Measurements from ENCODE around the gene SYT7. TPM values are rescaled to one million over a fixed set of nuclear protein-coding genes. Genes with fewer than 3 reads are reported as not detected.

SYT7 gene
- polyA plus RNA-seq, 1 experiment, result 0.04 TPM

GRCh38 chr11:61598374-61598773 lies 17.5 kb upstream of the SYT7 start:
- Histone ChIP-seq H3K4me3 (ENCODE audit: low read depth, low read length) (no peak overlapping the region), H3K27me3 (ENCODE audit: control insufficient read depth, insufficient read depth, low read length) (peaks cover 19% of the 10 kb centered on the region), H3K36me3 (ENCODE audit: control insufficient read depth, insufficient read depth, low read length) (no peaks in the 10 kb centered on the region)
- ChIA-PET POLR2A (no interaction called here), CTCF (interaction anchor here (0.9 to 1.8 kb wide), 3 partner anchors 8 to 82 kb away, joined by 4 to 9 read pairs (median 4); no protein-coding TSS in a partner anchor)
- no peak for DNase-seq (ENCODE audit: low read depth)
- TF ChIP-seq CTCF (IDR thresholded peaks at IDR 0.05; ENCODE audit: insufficient read depth, low read depth, low read length), result no peak

GRCh38 chr11:61596990-61597389 lies 16.1 kb upstream of the SYT7 start:
- H3K27me3 ChIP-seq (ENCODE audit: control insufficient read depth, insufficient read depth, low read length), result peaks cover 20% of the 10 kb centered on the region
- no peak for TF ChIP-seq CTCF (IDR thresholded peaks at IDR 0.05; ENCODE audit: insufficient read depth, low read depth, low read length)
- no peak for DNase-seq (ENCODE audit: low read depth)
- no peaks in the 10 kb centered on the region for H3K36me3 ChIP-seq (ENCODE audit: control insufficient read depth, insufficient read depth, low read length)
- H3K4me3 ChIP-seq (ENCODE audit: low read depth, low read length), result no peak overlapping the region
- CTCF ChIA-PET, result interaction anchor here (1.0 to 3.1 kb wide), 3 partner anchors 10 to 81 kb away, joined by 3 to 9 read pairs (median 5); no protein-coding TSS in a partner anchor
- POLR2A ChIA-PET, result no interaction called here

GRCh38 chr11:61596542-61596941 lies 15.7 kb upstream of the SYT7 start:
- ChIA-PET CTCF (interaction anchor here (1.0 to 3.1 kb wide), 3 partner anchors 10 to 80 kb away, joined by 3 to 9 read pairs (median 5); no protein-coding TSS in a partner anchor), POLR2A (no interaction called here)
- Histone ChIP-seq H3K36me3 (ENCODE audit: control insufficient read depth, insufficient read depth, low read length) (no peaks in the 10 kb centered on the region), H3K27me3 (ENCODE audit: control insufficient read depth, insufficient read depth, low read length) (peaks cover 25% of the 10 kb centered on the region), H3K4me3 (ENCODE audit: low read depth, low read length) (no peak overlapping the region)
- no peak for TF ChIP-seq CTCF (IDR thresholded peaks at IDR 0.05; ENCODE audit: insufficient read depth, low read depth, low read length)
- DNase-seq (ENCODE audit: low read depth), result no peak

GRCh38 chr11:61594907-61595257 lies 14.0 kb upstream of the SYT7 start:
- TF ChIP-seq CTCF (IDR thresholded peaks at IDR 0.05; ENCODE audit: insufficient read depth, low read depth, low read length), result no peak
- Histone ChIP-seq H3K27me3 (ENCODE audit: control insufficient read depth, insufficient read depth, low read length) (peaks cover 29% of the 10 kb centered on the region), H3K4me3 (ENCODE audit: low read depth, low read length) (no peak overlapping the region), H3K36me3 (ENCODE audit: control insufficient read depth, insufficient read depth, low read length) (no peaks in the 10 kb centered on the region)
- ChIA-PET POLR2A (no interaction called here), CTCF (interaction anchor here (3.1 kb wide), 1 partner anchor 13 kb away, joined by 9 read pairs; no protein-coding TSS in a partner anchor)
- DNase-seq (ENCODE audit: low read depth), result no peak

- TF ChIP-seq CTCF (IDR thresholded peaks at IDR 0.05; ENCODE audit: insufficient read depth, low read depth, low read length), result no peak
- Histone ChIP-seq H3K36me3 (ENCODE audit: control insufficient read depth, insufficient read depth, low read length) (no peaks in the 10 kb centered on the region), H3K4me3 (ENCODE audit: low read depth, low read length) (no peak overlapping the region), H3K27me3 (ENCODE audit: control insufficient read depth, insufficient read depth, low read length) (peaks cover 32% of the 10 kb centered on the region)
- CTCF ChIA-PET, result interaction anchor here (0.6 kb wide), 1 partner anchor 160 kb away, joined by 3 read pairs; no protein-coding TSS in a partner anchor
- no peak for DNase-seq (ENCODE audit: low read depth)
- POLR2A ChIA-PET, result no interaction called here
These were observed 12.3 kb upstream of the SYT7 start for GRCh38 chr11:61593151-61593550.

Data from BJ (cell line).